HG03060 (cell line): ENCODE measurements around the gene HES6.
"Not testable (repeated sequence)": the region's sequence is repeated elsewhere in the genome, so short reads cannot be mapped to it uniquely, and the experiment has no call there.

Experiments
- ATAC-seq: cut with Tn5 transposase; IDR thresholded peaks from one replicate; pipeline ENCODE4 v1.9.1; 2021; ENCODE audit warnings: low read depth, moderate number of reproducible peaks; ENCODE audit not compliant: unreplicated experiment

The HES6 gene

DNA sequence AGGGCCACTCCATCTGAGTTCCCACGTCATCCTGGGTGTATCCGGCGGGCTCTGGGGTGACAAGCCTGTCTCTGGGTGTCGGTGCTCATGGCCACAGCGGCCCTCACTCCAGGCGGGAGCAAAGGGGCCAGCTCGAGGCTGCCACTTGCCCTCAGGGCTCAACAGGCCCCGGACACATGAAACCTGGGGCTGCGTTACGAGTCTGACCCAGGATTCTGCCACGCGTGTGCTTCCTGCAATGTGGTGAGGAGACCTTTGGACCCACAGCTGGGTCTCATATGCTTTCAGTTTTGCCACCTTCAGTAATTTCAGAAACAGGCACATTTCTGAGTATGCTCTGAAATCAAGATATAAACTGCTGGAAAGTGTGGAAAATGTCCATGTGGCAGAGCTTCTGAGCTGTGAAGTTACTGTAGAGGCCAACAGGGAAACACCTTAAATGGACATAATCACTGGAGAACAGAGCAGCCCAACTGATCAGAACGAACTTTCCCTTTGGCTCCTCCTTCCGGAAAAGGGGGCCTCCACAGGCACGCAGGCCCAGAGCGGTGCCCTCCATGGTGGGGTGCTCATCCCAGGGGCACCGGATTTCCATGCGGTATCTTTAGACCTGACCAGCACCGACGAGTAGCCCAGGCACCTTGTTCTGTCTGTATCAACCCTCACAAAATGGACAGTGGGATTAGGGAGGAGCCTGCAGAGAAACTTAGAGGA, 34.5 kb upstream of the HES6 start:
- no peak for ATAC-seq

DNA sequence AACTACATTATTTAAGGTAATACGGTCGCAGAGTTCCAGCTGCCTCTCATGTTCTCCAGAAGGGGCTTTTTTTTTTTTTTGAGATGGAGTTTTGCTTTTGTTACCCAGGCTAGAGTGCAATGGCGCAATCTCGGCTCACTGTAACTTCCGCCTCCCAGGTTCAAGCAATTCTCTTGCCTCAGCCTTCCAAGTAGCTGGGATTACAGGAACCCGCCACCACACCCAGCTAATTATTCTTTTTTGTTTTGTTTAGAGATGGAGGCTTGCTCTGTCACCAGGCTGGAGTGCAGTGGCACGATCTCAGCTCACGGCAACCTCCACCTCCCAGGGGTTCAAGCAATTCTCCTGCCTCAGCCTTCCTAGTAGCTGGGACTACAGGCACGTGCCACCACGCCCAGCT, 33.6 kb upstream of the HES6 start:
- not testable (repeated sequence) for ATAC-seq

DNA sequence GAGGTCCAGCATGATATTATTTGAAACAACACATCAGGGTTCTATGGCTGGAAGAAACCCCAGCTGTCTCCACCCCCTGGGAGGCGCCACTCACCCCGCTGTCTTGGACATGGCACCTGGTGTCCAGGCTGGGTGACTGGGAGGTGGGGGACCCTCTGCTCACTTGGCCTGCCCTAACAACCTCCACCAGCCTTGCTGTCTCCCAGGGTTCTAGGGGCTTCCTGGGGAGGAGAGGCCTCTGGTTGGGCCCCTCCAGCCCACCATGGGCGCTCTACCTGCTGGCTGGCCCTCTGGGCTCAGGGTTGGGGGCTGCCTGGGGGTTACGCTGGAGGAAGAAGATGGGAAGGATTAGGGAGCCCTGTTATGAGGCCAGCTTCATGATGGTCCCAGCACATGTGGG, 32.3 kb upstream of the HES6 start:
- ATAC-seq: no peak

- not testable (repeated sequence) for ATAC-seq
These were observed 31.8 kb upstream of the HES6 start for GRCh38 chr2:238271686-238272085.

- no peak for ATAC-seq
These were observed 31.3 kb upstream of the HES6 start for GRCh38 chr2:238271061-238271554.

- no peak for ATAC-seq
These were observed 30.8 kb upstream of the HES6 start for GRCh38 chr2:238270606-238271005.

DNA sequence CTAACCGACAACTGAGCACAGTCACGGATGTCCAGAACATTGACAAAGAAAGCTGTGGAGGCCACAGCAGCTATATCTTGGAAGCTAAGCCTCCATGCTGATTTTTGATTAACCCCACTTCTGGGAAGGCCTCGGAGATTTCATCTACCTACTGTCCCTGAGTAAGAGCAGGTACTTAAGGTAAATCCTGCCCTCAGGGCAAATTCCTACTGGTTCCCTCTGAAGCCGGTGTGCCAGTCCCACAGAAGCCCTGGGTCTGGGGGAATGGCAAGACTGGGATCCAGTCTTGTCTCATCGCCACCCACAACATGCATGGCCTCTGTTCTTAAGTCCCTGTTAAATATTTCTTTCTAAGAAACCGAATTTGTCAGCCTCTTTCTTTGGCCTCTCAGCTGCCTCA, 29.9 kb upstream of the HES6 start:
- ATAC-seq: no peak

- ATAC-seq: no peak
These were observed 28.2 kb upstream of the HES6 start for GRCh38 chr2:238267884-238268680.

DNA sequence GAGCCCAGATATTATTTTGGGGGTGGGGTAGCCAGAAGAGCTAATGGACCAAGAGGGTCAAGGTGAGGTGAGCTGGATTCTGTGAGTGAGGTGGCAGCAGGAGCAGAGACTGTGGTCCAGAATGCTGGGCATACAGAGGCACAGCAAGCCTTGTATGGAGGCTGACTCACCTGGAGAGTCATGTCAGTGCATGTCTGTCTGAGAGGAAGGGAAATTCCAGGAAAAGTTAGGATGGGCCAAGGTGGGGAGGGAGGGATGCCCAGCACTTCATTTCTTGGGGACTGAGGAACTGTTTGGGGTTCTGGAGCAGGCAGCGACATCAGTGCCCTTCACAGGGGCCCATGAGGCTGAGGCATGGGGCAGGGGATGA, 27.5 kb upstream of the HES6 start:
- ATAC-seq: no peak

GRCh38 chr2:238265605-238266004, 25.8 kb upstream of the HES6 start:
- ATAC-seq: no peak

DNA sequence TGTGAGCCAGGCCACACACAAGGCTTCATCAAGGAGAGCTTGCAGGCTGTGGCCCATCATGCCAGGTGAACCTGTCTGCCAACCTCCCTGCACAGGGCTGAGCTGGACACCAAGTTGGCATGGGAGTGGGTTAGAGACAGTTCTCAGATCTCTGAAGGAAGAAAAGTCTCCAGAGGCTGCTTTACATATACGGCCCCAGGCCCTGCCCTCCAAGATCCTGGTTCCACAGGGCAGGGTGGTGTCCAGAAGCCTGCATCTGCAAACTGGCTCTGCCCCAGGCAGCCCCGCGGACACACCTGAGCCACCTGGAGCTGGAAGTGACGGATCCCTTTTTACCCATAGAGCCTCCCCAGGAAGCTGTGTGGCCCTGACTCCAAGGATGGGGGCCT, 24.2 kb upstream of the HES6 start:
- ATAC-seq: no peak

DNA sequence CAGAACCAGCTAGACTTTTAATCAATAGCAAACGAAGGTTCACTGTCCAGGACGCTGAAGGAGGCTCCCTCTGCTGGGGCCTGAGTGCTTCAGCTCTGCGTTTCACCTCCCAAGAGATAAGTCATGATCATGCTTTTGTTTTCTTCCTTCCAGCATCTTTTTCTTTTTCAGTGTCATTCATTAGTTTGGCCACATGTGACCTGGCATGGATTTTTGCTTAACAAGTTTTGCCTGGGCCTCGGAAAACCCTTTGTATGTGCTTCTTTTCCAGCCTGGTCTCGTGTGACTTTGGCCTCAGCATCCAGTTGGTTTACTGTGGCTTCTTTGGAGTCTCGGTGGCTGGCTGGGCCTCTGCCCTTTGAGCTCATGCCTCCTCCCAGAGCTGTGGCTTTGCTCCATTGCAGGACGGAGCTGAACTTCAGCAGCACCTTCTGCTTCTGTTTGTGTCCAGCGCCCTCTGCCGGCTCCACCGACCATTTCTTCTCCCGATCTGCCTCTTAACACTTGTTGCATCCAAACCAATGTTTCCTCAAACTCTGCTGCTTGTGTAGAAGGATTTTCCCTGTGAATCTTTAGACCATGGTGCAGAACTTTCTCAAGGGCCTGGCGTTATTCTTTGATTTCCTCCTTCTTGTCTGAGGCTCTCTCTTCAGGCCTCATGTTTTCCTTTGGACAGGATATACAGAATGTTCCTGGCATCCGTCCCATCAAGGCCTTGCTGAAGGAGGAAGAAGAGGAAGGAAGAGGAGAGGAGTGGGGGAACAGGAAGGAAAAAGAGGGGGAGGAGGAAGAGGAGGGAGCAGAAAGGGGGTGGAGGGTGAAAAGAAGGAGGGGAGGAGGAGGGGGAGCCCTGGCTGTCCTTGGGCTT, 23.6 kb upstream of the HES6 start:
- ATAC-seq: no peak

DNA sequence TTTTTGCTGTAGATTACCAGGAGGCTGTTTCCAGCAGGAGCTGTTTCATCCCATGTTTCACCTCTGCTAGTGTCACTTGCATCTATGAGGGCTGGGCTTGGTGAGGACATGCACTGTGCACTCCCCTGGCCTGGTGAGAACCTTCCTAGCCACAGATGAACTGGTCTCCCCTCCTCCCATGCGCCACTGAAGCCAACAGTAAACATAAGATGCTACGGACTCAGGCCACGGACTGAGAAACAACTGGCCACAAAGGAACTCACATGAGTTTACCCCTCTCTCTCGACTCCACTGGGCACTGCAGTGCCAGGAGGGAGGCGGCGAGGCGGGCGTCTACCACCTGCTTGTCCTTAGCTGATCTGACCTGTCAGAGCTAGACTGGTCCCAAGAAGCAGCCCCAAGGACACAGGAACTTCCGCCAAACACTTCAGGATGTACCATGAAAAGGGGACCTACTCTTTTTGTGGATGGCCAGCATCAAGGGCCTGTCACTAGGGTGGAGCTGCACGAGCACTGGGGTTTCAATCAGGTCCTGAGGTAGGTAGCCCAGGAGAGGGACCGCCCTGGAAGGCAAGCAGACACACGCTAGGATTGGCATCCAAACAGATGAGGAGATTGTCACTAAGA, 22.8 kb upstream of the HES6 start:
- no peak for ATAC-seq

DNA sequence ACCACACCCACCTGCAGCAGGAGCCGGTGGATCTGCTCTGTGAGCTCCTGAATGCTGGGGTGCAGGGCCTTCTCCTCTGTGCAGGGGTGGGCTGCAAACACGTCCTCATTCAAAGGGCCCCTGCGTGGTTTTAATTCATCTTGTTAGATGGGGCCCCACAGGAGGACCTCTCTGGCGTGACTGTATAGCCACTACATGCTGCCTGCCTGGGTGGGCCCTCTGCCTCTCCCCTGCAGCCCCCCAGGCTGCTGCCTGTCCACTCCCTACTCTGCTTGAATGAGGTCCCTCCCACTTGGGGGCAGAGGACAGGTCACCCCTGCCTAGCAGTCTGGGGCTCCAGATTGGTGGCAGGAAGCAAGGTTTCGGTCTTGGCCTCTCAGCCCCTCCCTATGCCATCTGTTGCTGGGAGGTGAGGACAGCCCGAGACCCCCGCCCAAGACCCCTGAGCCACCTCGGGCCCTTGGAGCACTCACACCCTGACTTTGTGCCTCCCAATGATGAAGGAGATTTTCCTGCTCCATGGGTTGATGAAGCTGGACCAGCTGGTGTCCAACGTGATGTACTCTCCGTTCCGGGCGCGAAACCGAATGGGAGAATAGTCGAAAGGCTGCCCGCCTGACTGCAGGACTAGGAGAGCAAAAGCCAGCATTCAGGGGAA, 22.0 kb upstream of the HES6 start:
- no peak for ATAC-seq

DNA sequence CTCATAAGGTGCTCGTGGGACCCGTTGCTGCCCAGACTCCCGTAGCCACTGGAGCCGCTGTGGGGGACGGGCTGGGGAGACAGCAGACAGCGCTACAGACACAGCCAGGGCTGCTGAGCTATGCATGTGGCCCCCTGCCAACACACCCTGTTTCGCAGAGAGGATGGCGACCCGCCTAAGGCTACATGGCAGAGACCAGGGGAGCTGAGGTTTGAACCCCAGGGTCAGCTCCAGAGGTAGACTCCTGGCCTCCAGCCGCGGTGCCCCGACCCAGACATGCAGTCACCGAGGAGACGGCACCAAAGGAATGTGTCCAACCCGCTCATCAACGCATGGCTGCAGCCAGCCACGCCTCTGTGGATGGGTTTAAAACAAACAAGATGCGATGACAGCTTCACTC, 21.0 kb upstream of the HES6 start:
- no peak for ATAC-seq

- ATAC-seq: no peak
These were observed 19.5 kb upstream of the HES6 start for GRCh38 chr2:238259061-238260020.

GRCh38 chr2:238257786-238258700, 18.2 kb upstream of the HES6 start:
- no peak for ATAC-seq

DNA sequence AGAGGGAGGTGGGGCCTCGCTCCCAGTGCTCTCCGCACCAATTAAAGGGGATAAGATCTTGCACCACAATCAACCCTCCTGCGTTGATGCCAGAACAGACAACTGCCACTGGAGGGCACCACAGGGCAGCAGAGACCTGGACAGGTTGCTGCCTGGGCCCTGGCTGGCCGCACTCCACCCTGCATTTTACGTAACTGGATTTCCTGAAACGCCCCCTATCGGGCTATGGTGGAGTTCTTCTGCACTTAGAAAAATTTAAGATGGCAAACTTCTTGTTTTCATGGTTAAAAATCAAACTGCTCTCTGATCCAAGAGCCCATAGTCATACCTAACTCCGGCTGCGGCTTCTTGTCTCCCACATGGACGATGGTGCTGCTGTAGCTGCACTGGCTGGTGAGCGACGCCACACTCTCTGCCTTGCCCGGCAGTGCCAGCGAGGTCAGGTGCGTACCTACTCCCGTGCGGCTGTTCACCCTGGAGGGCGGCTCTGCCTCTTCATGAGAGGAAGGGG, 16.8 kb upstream of the HES6 start:
- no peak for ATAC-seq
